NCI-H82 treated with DMSO at 0.1 percent for 48 hours (cell line): ENCODE measurements around the gene FLVCR2.
A peak's percentile ranks its signal among the peaks of the same experiment; 100 is the strongest.

Experiments used
- DNase-seq: peaks from one replicate; lab custom pipeline; 2025; ENCODE audit not compliant: unreplicated experiment; lab: John Stamatoyannopoulos, UW

The FLVCR2 gene

GRCh38 chr14:75553761-75554364 is 24.6 kb upstream of the FLVCR2 start:
- DNase-seq, result no peak

- no peak for DNase-seq
These were observed 23.9 kb upstream of the FLVCR2 start for GRCh38 chr14:75554482-75554881.

- DNase-seq, result no peak
These were observed 20.0 kb upstream of the FLVCR2 start for GRCh38 chr14:75558440-75558839.

GRCh38 chr14:75559045-75559444 is 19.4 kb upstream of the FLVCR2 start:
- no peak for DNase-seq

- no peak for DNase-seq
These were observed 18.8 kb upstream of the FLVCR2 start for GRCh38 chr14:75559451-75560222.

GRCh38 chr14:75561013-75561432 is 17.4 kb upstream of the FLVCR2 start:
- DNase-seq, result no peak

- DNase-seq, result no peak
These were observed 16.3 kb upstream of the FLVCR2 start for GRCh38 chr14:75562089-75562488.

GRCh38 chr14:75562489-75562888 is 15.9 kb upstream of the FLVCR2 start:
- no peak for DNase-seq

- DNase-seq, result no peak
These were observed 14.5 kb upstream of the FLVCR2 start for GRCh38 chr14:75563931-75564330.

- no peak for DNase-seq
These were observed 13.4 kb upstream of the FLVCR2 start for GRCh38 chr14:75565056-75565455.

GRCh38 chr14:75566321-75566720 is 12.1 kb upstream of the FLVCR2 start:
- no peak for DNase-seq

- no peak for DNase-seq
These were observed 11.7 kb upstream of the FLVCR2 start for GRCh38 chr14:75566752-75567151.

GRCh38 chr14:75568140-75568539 is 10.3 kb upstream of the FLVCR2 start:
- no peak for DNase-seq

GRCh38 chr14:75568791-75569190 is 9.6 kb upstream of the FLVCR2 start:
- DNase-seq, result no peak

GRCh38 chr14:75570797-75571196 is 7.6 kb upstream of the FLVCR2 start:
- DNase-seq, result no peak

- DNase-seq, result no peak
These were observed 6.3 kb upstream of the FLVCR2 start for GRCh38 chr14:75572104-75572503.

- no peak for DNase-seq
These were observed 1.3 kb upstream of the FLVCR2 start for GRCh38 chr14:75577090-75577489.

GRCh38 chr14:75577729-75578101 is 705 bp upstream of the FLVCR2 start:
- DNase-seq, result peak; percentile 43

- no peak for DNase-seq
These were observed 442 bp downstream of the FLVCR2 start for GRCh38 chr14:75578786-75579337.

- DNase-seq, result no peak
These were observed 981 bp downstream of the FLVCR2 start for GRCh38 chr14:75579338-75579864.

GRCh38 chr14:75579882-75580281 is 1.5 kb downstream of the FLVCR2 start:
- DNase-seq, result no peak

- no peak for DNase-seq
These were observed 9.0 kb downstream of the FLVCR2 start for GRCh38 chr14:75587388-75587787.
